Measurements from ENCODE around the gene ARID1A.

DNA sequence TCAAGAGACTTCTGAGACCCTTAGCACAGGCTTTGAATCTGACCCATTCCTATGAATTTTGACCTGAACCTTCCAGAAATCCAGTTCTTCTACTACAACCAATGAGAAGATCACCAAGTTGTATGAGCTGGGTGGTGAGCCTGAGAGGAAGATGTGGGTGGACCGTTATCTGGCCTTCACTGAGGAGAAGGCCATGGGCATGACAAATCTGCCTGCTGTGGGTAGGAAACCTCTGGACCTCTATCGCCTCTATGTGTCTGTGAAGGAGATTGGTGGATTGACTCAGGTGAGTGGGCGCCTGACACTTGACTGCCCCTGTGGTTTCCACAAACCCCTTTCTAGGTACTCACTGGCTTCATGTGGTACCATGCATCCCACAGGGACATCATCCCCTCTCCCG, 71.9 kb downstream of the ARID1A start:
- TF ChIP-seq POLR2A (IDR thresholded peaks at IDR 0.05; ENCODE audit: low read length) (no peak), GATA1 (IDR thresholded peaks at IDR 0.05; ENCODE audit: low read depth, low read length) (no peak)
